Activated CD8-positive, alpha-beta memory T cell treated with anti-CD3 and anti-CD28 coated beads, Interleukin-2, amount 50 U/mL, for 4 hours (primary cell): Measurements from ENCODE around the gene C1QTNF8.

ENCODE experiments used
- DNase-seq: peaks from one replicate; pipeline ENCODE4 v3.0.0-alpha.2; 2020

C1QTNF8 gene

GRCh38 chr16:1096169-1097082 is at the start of gene C1QTNF8:
TSS of gene C1QTNF8 (minus strand) at chr16:1096244. CDS start at chr16:1094922, 1,322 bp downstream.
- DNase-seq: no peak

- no peak for DNase-seq
These were observed 49.5 kb upstream of the C1QTNF8 start for GRCh38 chr16:1145383-1146100.

GRCh38 chr16:1144476-1145382 is 48.7 kb upstream of the C1QTNF8 start:
- no peak for DNase-seq

GRCh38 chr16:1143761-1144450 is 47.9 kb upstream of the C1QTNF8 start:
- no peak for DNase-seq

GRCh38 chr16:1142911-1143310 is 46.9 kb upstream of the C1QTNF8 start:
- no peak for DNase-seq

- DNase-seq: no peak
These were observed 45.7 kb upstream of the C1QTNF8 start for GRCh38 chr16:1141716-1142115.

- DNase-seq: no peak
These were observed 45.1 kb upstream of the C1QTNF8 start for GRCh38 chr16:1141191-1141590.

GRCh38 chr16:1140582-1141162 is 44.6 kb upstream of the C1QTNF8 start:
- no peak for DNase-seq

GRCh38 chr16:1137604-1138003 is 41.6 kb upstream of the C1QTNF8 start:
- no peak for DNase-seq

GRCh38 chr16:1135459-1135825 is 39.4 kb upstream of the C1QTNF8 start:
- DNase-seq: no peak

- no peak for DNase-seq
These were observed 38.9 kb upstream of the C1QTNF8 start for GRCh38 chr16:1134776-1135458.

- no peak for DNase-seq
These were observed 37.9 kb upstream of the C1QTNF8 start for GRCh38 chr16:1133810-1134520.

- no peak for DNase-seq
These were observed 37.2 kb upstream of the C1QTNF8 start for GRCh38 chr16:1133271-1133670.

GRCh38 chr16:1132431-1132830 is 36.4 kb upstream of the C1QTNF8 start:
- no peak for DNase-seq

GRCh38 chr16:1131378-1131994 is 35.4 kb upstream of the C1QTNF8 start:
- DNase-seq: no peak

GRCh38 chr16:1130382-1130781 is 34.3 kb upstream of the C1QTNF8 start:
- DNase-seq: no peak

- DNase-seq: no peak
These were observed 33.3 kb upstream of the C1QTNF8 start for GRCh38 chr16:1129106-1129960.

GRCh38 chr16:1127971-1128715 is 32.1 kb upstream of the C1QTNF8 start:
- DNase-seq: no peak

- no peak for DNase-seq
These were observed 31.1 kb upstream of the C1QTNF8 start for GRCh38 chr16:1127101-1127500.
